AG08395 (cell line): ENCODE data around the gene RAX.
"Not testable (repeated sequence)": the region's sequence is repeated elsewhere in the genome, so short reads cannot be mapped to it uniquely, and the experiment has no call there.

ENCODE experiments used
- DNase-seq: peaks from one replicate; pipeline ENCODE4 v3.0.0; 2012; ENCODE audit warnings: mixed read lengths, low spot score

Gene RAX

DNA sequence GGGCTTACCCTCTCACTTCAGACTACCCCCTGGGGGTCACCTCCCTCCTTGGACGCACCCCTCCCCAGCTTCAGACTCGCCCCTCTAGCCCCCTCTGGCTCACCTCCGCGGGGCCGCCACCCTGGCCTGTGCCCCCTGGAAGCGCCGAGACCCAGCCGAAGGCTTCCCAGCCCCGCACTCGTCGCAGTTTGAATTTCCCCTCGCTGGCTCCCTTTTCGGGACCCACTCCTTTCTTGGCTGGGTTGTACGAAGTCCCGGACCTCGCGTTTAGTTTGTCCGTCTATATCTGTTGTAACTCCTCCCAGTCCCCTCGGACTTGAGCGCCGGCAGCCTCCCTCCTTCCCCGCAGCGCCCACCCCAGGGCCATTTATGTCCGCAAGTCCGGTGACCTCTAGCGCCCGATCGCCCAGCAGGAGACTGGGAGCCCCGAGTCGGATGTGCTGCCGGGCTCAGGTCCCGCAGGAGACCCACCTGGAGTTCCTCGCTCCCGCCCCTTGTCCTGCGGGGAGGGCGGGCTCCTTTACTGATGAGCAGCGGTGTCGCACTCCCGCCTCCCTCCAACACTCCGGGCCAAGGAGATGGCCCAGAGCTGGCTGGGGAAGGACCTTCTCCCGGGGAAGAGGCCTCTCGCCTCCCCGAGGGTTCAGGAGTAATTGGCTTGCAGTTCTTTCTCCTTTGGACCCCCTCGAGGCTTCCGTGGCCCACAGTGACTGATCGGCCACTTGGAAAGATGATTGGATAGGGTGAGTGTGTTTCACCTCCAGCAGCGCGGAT is 692 bp upstream of the RAX start:
- no peak for DNase-seq

DNA sequence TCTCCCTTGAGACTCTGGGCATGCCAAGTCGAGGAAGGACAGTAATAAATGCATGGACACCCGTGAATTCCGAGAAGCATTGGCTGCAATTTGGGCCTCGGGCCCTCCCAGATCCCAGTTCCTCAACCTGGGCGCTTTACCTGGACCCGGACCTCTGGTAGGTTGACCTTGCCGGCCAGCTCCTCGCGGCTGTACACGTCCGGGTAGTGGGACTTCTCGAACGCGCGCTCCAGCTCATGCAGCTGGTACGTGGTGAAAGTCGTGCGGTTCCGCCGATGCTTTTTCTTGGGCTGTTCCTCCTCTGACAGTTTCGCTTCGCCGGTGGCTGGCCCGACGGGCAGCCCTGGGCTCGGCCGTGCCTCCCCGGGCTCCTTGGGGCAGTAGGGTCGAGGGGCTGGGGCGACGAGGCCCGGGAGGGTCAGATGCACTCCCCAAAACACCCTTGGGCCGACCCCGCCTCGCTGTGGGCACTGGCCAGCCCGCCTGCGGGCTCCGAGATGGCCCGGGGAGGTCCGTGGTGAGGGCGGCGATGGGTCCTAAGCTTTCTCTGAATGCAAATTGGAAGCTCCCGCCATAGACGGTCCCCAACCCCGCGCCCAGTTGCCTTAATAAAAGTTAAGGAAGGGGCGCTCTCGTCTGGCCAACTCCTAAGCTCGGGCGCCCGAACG is 899 bp downstream of the RAX start:
- DNase-seq, result no peak

DNA sequence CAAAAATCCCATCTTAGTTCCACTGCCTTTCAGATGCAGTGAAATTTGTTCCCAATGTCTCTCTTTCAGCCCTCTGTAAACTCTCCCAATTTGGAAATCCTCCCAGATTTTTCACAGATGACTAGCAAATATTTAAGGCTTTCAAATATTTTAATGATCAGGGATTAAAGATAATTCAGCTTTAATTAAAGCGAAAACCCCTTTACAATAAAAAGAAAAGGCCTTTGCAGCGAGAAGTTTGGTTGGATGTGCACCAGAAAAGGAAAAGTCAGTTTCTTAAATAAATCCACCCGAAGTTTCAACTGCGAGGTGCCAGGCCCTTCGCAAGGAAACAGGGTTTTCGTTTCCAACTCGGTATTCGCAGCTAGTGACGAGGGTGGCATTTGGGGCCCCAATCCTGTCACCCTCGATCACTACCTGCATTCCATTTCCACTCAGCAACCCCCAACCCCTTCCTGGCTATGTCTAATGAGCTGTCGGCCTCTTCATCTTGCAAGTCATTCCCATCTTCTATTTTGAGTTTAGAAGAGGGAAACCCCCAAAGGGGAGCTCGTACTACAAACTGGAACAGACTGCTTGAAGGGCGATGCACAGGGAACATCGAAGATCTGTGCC is 1.5 kb downstream of the RAX start:
- no peak for DNase-seq

DNA sequence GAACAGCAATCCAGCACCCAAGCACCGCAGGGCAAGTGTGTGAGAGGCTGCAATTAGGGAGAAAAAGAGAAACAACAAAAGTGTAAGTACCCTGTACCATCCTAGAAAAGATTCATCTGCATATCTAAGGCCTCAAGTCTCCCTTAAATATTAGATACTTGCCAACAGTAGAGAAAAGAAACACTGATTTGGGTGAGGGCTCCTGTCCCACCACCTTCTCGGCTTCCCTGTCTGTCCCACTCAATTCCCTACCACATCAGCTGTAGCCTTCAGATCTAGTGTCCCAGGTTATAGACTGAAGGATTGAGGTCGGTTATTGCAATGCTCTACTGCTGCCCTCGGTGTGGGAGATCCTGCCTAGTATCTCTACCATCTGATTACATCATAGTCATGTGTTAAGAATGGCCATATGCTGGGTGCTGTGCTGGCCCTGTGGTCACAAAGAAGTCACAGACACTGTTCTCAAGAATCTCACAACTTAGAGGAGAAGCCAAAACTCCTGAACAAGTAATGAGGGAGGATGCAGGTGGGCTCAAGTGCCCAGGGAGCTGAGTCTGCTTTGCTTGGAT is 2.5 kb downstream of the RAX start:
- no peak for DNase-seq

DNA sequence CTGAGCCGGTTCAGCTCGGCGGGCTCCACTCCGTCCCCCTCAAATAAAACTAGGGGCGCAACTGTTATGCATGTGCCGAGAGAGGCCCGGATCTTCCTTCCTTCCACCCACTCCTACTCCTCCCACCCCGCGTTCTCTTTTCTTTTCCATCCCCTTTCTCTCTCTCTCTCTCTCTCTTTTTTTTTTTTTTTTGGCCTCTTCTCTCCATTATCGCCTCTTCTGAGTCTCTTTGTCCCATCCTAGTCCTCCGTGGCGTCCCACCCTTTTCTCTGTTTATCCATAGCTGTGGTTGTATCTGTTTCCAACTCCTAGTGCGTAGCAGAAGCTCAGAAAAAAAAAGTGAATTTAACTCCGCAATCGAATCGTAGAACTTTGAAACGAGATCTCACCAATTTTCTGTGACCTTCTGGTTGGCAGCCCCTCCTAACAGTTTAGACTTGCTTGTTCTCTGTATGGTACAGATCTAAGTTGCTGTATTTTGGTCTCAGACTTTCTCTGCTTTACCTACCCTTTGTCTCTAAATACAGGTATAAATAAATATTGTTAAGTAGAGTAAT is 3.6 kb downstream of the RAX start:
- no peak for DNase-seq

DNA sequence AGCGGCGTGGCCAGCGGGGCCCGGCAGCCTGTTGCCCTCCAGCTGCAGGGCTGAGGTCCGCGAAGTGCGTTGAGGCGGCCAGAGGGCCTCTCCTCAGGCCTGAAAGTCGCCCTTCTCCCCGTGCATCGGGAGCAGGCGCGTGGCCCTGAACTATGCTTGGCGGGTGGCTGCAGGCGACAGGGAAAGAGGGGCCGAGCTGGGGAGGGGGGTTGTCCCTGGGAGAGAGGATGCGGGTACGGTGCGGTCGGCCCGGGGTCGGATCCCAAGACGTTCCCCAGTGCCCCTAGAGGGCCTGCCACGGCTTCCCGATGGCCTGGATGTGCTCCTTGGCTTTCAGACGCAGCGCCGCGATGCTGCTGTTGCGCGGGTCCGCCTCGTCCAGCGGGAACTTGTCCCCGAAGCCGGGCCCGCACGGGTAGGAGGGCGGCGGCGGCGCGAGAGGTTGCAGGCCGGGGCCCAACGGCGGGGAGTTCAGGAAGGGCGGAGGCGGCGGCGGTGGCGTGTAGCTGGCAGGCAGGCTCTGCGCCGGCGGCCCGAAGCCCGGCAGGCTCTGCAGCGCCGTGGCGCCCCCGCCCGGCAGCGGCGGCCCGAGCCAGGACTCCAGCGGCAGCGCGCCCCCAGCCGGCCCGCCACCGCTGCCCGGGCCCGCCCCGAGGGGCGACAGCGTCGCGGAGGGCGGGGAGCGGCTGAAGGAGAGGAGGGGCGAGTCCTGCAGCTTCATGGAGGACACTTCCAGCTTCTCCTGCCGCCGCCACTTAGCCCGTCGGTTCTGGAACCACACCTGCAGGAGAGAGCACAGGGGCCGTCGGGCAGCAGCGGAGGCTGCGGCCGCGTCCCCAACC is 4.3 kb downstream of the RAX start:
- DNase-seq, result peak; percentile 34

DNA sequence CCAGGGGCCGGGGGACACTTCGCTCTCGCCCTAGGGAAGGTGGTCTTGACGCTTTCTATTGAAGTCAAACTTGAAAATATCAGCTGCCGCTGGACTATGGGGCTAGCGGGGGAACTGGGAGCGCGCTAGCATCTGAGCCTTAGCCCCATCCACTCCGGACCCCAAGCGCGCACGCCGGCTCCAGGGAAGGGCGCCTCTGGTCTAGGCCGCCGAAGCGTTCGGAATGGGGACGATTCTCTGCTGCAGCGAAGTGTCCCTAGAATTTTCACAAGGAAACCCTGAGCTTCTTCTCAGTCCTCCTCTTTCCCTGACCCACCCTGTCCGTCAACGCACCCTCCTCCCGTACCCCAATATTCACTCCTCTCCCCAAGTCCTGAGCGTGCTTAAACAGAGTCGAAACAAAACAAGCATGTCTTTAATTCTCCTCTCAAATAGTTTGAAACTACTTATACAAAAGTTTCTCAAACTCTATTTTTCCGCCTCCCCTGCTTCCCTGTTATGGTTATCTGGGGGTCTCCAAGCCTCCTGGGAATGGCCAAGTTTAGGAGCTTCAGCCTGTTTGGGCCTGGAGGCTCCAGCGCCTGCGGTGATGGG is 5.0 kb downstream of the RAX start:
- DNase-seq, result no peak

DNA sequence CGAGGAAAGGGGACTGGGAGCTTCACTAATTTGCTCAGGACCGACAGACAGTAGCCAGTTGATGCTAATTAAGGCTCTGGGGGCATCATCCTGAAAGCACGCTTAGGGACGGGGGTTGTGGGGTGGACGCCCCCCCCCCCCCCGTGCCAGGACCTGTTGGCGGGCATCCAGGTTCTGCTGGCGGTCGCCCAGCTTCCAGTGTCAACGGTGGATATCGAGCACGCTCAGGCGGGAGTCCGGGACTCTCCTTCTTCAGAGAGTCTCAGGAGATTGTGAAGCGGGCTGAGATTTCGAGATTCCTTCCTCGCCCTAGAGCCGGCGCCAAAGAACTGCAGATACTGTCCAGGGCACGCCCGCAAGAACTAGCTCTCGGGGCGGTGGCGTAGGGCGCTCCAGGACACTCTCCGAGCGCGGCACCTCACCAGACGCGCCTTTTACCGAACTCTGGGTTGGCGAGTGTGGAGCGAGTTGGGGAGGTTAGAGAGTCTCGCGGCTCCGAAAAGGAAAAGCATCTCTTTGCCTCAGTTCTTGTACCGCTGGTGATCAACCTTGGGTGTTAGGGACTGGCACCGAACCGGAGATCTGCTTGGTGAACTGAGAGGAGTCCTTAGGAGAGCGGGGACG is 5.6 kb downstream of the RAX start:
- DNase-seq, result peak; percentile 35

DNA sequence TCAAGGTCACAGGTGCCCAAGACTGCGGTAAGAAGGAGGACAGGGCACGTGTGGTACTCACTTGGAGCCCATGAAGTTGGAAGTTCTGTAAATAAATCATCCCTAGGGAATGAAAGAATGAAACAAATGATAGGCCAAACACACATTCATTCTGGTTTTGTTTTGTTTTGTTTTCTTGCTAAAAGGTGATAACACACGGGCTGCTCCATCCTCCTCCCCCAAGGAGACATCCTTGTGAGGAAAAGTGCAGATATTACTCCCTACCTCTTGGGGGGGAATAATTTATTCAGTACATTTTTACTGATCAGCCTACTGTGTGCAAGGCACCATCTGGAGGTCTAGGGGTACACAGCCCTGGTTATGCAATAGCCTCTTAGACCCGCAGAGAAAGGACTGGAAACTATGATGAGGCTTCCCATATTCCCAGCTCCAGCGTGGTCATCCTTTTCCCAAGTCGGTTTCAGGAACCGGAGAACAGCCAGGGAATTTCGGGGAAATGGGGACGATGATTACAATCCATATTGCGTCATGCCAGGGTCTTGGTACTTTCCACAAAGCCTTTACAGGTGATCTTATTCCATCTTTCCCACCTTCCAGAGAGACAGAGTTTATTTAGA is 6.3 kb downstream of the RAX start:
- DNase-seq, result no peak

DNA sequence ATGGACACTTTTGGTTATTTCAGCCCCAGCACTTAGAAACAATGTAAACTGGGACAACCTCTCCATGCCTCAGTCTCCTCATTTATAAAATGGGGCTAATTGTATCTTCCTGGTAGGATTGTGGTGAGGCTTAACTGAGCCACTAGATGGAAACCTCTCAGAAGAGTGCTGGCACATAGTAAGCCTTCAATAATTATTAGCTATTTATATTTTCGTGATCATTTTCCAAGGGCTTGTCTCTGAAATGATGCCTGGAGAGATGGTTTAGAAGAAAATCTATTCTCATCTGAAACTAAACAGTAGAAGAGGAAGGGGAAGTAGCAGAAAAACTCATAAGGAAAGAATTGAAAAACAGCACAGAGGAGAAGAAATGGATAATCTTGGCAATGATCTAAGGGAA is 6.8 kb downstream of the RAX start:
- DNase-seq, result no peak

DNA sequence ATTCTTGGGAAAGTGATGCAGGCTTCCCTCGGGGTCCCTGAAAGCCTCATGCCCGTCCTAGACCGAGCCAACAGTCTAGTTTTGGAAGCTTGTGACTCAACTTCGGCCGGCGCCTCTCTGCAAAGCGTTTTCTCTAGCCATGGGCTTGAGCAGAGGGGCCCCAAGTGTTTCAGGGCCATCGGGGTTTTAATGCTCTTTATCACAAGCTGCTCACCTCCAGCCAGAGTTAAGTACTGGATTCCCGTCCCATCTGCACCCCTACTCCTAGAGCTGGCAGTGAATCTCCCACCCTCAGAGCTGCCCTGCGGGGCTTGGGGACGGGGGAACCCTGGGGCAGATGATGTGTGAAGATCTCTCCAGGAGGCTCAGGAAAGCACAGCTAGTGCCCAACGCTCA is 7.3 kb downstream of the RAX start:
- no peak for DNase-seq

DNA sequence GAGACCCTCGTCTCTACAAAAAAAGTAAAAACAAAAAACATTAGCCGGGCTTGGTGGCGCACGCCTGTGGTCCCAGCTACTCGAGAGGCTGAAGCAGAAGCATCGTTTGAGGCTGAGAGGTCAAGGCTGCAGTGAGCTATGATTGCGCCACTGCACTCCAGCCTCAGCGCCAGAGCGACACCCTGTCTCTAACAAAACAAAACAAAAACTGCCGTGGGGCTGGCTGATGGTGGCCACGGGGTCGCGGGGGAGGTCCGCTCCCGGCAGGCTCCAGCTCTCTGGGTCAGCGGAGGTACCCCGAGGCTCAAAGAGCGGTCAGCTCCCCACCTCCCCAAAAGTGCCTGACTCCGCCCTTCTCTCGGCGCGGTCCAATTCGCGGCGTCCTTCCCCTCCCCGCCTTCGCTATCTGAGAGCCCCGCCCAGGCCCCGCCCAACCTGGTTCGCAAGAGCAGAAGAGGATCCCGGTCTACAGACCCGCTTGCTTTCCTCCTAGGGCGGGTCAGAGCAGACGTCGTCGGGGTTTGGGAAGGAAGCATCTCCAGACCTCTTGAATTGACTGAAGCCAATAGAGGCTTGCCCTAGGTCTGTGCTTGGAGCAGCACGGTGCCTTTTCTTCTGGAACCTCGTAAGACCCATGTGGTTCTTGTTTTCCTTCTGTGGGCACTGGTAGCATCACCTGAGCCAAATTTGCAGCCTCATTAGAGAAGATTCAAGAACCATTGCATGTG is 7.8 kb downstream of the RAX start:
- DNase-seq, result peak; percentile 59

DNA sequence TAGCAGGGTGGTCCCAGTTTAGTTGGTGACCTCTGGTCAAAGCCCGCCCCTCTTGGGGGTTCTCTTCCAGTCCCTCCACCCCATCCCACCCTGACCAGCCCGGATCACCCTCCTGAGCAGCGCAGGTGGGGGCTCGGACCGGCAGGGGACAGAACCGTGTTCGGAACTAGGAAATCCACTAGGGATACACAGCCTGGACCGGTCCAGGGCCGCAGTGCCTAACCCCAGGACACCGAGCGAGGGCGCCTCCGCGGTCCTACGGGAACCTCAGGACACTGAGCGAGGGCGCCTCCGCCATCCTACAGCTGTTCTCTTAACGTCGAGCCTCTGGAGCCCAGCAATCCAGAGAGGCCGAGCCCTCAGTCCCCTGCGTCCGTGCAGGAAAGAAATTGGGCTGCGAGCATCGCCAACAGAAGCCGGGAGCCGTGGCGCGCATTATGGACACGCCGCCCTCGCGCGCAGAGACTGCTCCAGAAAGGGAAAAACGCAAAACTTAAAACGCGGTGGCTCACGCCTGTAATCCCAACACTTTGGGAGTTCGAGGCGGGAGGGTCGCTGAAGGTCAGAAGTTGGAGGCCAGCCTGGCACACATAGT is 8.5 kb downstream of the RAX start:
- DNase-seq, result no peak

DNA sequence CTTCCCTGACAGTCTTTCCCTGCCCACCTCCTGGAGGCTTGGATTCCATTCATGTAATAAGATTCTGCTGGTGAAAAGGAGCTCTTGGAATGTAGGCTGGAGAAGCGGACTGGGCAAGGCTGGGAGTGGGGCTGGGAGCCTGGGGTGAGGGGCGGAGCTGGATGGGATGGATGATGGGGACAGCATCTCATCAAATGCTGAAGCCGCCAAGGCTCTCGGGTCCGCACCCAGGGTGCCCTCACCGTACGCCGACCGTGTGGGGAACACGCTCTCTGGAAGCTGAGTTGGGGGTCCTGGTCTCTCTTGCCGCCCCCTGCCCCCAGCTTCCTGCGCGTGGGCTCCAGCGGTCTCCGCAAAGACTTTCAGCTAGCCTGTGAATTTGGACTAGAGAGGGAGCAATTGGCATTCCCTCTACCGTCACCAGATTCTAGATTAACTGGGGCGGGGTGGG is 9.1 kb downstream of the RAX start:
- no peak for DNase-seq

DNA sequence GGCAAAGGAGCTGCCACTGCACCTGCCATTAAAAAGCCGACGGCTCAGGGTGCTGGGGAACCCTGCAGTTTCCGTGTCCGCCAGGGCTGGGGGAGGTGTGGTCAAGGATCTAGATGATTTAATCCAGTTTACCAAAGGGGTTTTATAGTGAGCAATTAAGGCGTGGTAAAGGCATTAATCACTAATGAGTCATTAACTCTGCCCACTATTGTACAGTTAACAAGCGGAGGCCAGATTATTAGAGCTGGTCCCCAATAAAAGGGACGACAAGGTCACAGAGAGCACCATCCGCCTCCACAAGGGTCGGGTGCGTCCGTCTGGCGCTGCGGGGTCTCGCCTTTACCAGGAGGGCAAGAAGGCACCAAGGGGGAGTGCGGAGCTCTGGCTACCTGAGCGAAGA is 9.6 kb downstream of the RAX start:
- no peak for DNase-seq

DNA sequence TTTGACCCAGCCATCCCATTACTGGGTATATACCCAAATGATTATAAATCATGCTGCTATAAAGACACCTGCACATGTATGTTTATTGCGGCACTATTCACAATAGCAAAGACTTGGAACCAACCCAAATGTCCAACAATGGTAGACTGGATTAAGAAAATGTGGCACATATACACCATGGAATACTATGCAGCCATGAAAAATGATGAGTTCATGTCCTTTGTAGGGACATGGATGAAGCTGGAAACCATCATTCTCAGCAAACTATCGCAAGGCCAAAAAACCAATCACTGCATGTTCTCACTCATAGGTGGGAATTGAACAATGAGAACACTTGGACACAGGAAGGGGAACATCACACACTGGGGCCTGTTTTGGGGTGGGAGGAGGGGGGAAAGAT is 11.0 kb downstream of the RAX start:
- not testable (repeated sequence) for DNase-seq

DNA sequence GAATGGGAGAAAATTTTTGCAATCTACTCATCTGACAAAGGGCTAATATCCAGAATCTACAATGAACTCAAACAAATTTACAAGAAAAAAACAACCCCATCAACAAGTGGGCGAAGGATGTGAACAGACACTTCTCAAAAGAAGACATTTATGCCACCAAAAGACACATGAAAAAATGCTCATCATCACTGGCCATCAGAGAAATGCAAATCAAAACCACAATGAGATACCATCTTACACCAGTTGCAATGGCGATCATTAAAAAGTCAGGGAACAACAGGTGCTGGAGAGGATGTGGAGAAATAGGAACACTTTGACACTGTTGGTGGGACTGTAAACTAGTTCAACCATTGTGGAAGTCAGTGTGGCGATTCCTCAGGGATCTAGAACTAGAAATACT is 11.4 kb downstream of the RAX start:
- not testable (repeated sequence) for DNase-seq

DNA sequence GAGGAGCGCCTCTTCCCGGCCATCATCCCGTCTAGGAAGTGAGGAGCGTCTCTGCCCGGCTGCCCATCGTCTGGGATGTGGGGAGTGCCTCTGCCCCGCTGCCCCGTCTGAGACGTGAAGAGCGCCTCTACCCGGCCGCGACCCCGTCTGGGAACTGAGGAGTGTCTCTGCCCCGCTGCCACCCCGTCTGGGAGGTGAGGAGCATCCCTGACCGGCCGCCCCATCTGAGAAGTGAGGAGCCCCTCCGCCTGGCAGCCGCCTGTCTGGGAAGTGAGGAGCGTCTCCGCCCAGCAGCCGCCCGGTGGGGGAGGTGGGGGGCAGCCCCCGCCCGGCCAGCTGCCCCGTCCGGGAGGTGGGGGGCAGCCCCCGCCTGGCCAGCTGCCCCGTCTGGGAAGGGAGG is 17.8 kb downstream of the RAX start:
- DNase-seq, result not testable (repeated sequence)

DNA sequence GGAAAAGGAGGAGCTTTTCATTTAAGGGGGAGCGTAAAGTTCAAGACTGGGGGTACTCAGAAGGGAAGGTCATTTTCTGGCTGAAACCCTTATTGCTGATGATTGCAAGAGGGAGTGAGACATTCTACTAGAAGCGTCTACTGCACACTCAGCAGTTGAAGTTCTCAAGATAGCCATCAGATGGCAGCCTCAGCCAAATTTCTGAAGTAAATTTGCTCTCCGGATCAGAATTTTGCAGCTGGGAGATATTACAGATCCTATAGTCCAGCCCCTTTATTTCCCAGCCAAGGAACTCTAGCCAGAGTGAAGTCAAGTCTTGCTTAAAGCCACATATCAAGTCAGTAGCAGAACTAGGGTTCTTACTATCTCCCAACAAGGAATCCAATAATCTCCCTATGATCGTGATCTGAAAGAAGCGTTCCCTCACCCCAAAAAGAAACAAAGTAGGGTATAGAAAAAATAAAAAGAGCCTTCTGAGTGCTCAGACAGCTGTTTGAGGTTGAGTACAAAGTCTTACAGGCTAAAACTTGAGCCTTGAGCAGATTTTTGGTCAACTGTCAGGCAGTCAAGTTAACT is 24.0 kb downstream of the RAX start:
- DNase-seq, result peak; percentile 83
